ENCODE results near the gene B3GNT8.
"Not testable (repeated sequence)": the region's sequence is repeated elsewhere in the genome, so short reads cannot be mapped to it uniquely, and the experiment has no call there.

B3GNT8 gene

GRCh38 chr19:41436674-41436951 is 9.4 kb upstream of the B3GNT8 start:
- no peak for DNase-seq (ENCODE audit: low read depth in 2 of 2)

GRCh38 chr19:41435936-41436673 is 8.9 kb upstream of the B3GNT8 start:
- no peak for DNase-seq (ENCODE audit: low read depth in 2 of 2)

- not testable (repeated sequence) for DNase-seq (ENCODE audit: low read depth in 2 of 2)
Observed at GRCh38 chr19:41435376-41435775, 8.2 kb upstream of the B3GNT8 start.

- DNase-seq (ENCODE audit: low read depth in 2 of 2): no peak
Observed at GRCh38 chr19:41434450-41434849, 7.3 kb upstream of the B3GNT8 start.

GRCh38 chr19:41433171-41433570 is 6.0 kb upstream of the B3GNT8 start:
- DNase-seq (ENCODE audit: low read depth in 2 of 2): no peak

GRCh38 chr19:41431426-41432386 is 4.5 kb upstream of the B3GNT8 start:
- no peak for DNase-seq (ENCODE audit: low read depth in 2 of 2)

GRCh38 chr19:41430922-41431321 is 3.7 kb upstream of the B3GNT8 start:
- no peak for DNase-seq (ENCODE audit: low read depth in 2 of 2)

GRCh38 chr19:41428481-41428859 is 1.3 kb upstream of the B3GNT8 start:
- no peak for DNase-seq (ENCODE audit: low read depth in 2 of 2)

- DNase-seq (ENCODE audit: low read depth in 2 of 2): no peak
Observed at GRCh38 chr19:41427647-41428480, 690 bp upstream of the B3GNT8 start.

GRCh38 chr19:41426116-41426841 is 895 bp downstream of the B3GNT8 start:
- DNase-seq (ENCODE audit: low read depth in 2 of 2): no peak

- DNase-seq (ENCODE audit: low read depth in 2 of 2): no peak
Observed at GRCh38 chr19:41425174-41426115, 1.7 kb downstream of the B3GNT8 start.

- no peak for DNase-seq (ENCODE audit: low read depth in 2 of 2)
Observed at GRCh38 chr19:41424335-41425173, 2.6 kb downstream of the B3GNT8 start.

- DNase-seq (ENCODE audit: low read depth in 2 of 2): no peak
Observed at GRCh38 chr19:41422955-41423354, 4.2 kb downstream of the B3GNT8 start.

- DNase-seq (ENCODE audit: low read depth in 2 of 2): no peak
Observed at GRCh38 chr19:41422456-41422855, 4.7 kb downstream of the B3GNT8 start.

- DNase-seq (ENCODE audit: low read depth in 2 of 2): no peak
Observed at GRCh38 chr19:41421973-41422372, 5.2 kb downstream of the B3GNT8 start.

- DNase-seq (ENCODE audit: low read depth in 2 of 2): no peak
Observed at GRCh38 chr19:41421314-41421713, 5.9 kb downstream of the B3GNT8 start.

GRCh38 chr19:41420101-41420880 is 6.9 kb downstream of the B3GNT8 start:
- no peak for DNase-seq (ENCODE audit: low read depth in 2 of 2)

GRCh38 chr19:41416194-41416674 is 10.9 kb downstream of the B3GNT8 start:
- no peak for DNase-seq (ENCODE audit: low read depth in 2 of 2)

All from stimulated activated CD8-positive, alpha-beta memory T cell treated with anti-CD3 and anti-CD28 coated beads, Interleukin-15, amount 100 ng/mL, for 4 hours (primary cell).